Fibroblast of lung (primary cell): ENCODE data around the gene ALDH6A1. TPM values are rescaled to one million over a fixed set of nuclear protein-coding genes. Genes with fewer than 3 reads are reported as not detected.

Source experiments
- DNase-seq, 2 donors: peaks; one replicate each; pipeline versions ENCODE4 v3.0.0 to v3.0.0-alpha.2; 2010; ENCODE audit warnings: low read depth in 2 of 2
- H2AFZ ChIP-seq: 2 replicates; pipeline ENCODE4 v1.5.1; 2012; ENCODE audit warnings: low read length, control low read depth, inconsistent platforms
- H3K27ac ChIP-seq: 2 replicates; pipeline ENCODE4 v1.5.1; 2011; ENCODE audit warnings: low read length, control low read depth; ENCODE audit not compliant: insufficient read depth
- H3K27me3 ChIP-seq: 2 replicates; pipeline ENCODE4 v1.5.1; 2011; ENCODE audit warnings: mild to moderate bottlenecking, low read length; ENCODE audit not compliant: control insufficient read depth, insufficient read depth
- H3K36me3 ChIP-seq: 2 replicates; pipeline ENCODE4 v1.5.1; 2011; ENCODE audit warnings: low read length; ENCODE audit not compliant: control insufficient read depth, insufficient read depth
- H3K4me1 ChIP-seq: 2 replicates; pipeline ENCODE4 v1.5.1; 2011; ENCODE audit warnings: low read length; ENCODE audit not compliant: control insufficient read depth, insufficient read depth; ENCODE audit errors: extremely low read depth
- H3K4me2 ChIP-seq: 2 replicates; pipeline ENCODE4 v1.5.1; 2011; ENCODE audit warnings: low read length, control low read depth; ENCODE audit not compliant: insufficient read depth; ENCODE audit errors: extremely low read depth
- H3K4me3 ChIP-seq, 4 experiments: fragments of 200-600 bp in 1 of 4; sonication (generic) in 1 of 4; replicated peaks in 1 of 4; 2 replicates each; pipeline ENCODE4 v1.5.1; 2011 to 2016; ENCODE audit warnings: low read length in 4 of 4, low read depth in 3 of 4, mild to moderate bottlenecking in 3 of 4, control low read depth in 2 of 4, inconsistent platforms in 1 of 4, mixed read lengths in 1 of 4; ENCODE audit not compliant: insufficient read depth in 1 of 4; ENCODE audit errors: control extremely low read depth in 1 of 4
- H3K79me2 ChIP-seq: 2 replicates; pipeline ENCODE4 v1.5.1; 2012; ENCODE audit warnings: mild to moderate bottlenecking, low read length, inconsistent platforms; ENCODE audit not compliant: control insufficient read depth, insufficient read depth
- H3K9ac ChIP-seq: 2 replicates; pipeline ENCODE4 v1.5.1; 2011; ENCODE audit warnings: mild to moderate bottlenecking, low read length, control low read depth; ENCODE audit not compliant: insufficient read depth
- H3K9me3 ChIP-seq: 2 replicates; pipeline ENCODE4 v1.5.1; 2012; ENCODE audit warnings: low read depth, low read length; ENCODE audit not compliant: control insufficient read depth, insufficient read depth
- H4K20me1 ChIP-seq: 2 replicates; pipeline ENCODE4 v1.5.1; 2011; ENCODE audit warnings: low read length; ENCODE audit not compliant: control insufficient read depth, insufficient read depth; ENCODE audit errors: extremely low read depth
- CTCF ChIP-seq, 2 donors: IDR thresholded peaks in 1 of 2; conservative IDR thresholded peaks in 1 of 2; 1 replicate in 1 of 2; 2 replicates in 1 of 2; pipeline ENCODE4 v1.5.1; 2011 to 2012; ENCODE audit warnings: low read length in 2 of 2, control low read depth in 1 of 2, inconsistent platforms in 1 of 2, low read depth in 1 of 2, mild to moderate bottlenecking in 1 of 2
- EZH2 ChIP-seq: IDR thresholded peaks from 2 replicates; pipeline ENCODE4 v1.5.1; 2012; ENCODE audit warnings: low read length, control low read depth, mild to moderate bottlenecking; ENCODE audit errors: missing control alignments
- polyA plus RNA-seq, 2 donors: library from polyadenylated mRNA; depleted of rRNA in 1 of 2; stranded (reverse) in 1 of 2; unstranded in 1 of 2; fragments of >200 nt; gene quantifications; 2 replicates each; pipeline ENCODE4 v1.2.1, GENCODE V29; 2011 to 2012; ENCODE audit warnings: missing spikeins in 1 of 2
- total RNA-seq: library from RNA; depleted of rRNA; stranded (reverse); fragments of >200 nt; gene quantifications from 2 replicates; pipeline ENCODE4 v1.2.1, GENCODE V29; 2014

ALDH6A1 gene
- total and polyA plus RNA-seq, 2 donors (not counting 1 experiment from before 2014, with no cell fraction given), result 16.2 to 38.6 TPM

GRCh38 chr14:74034572-74034971 lies 49.7 kb downstream of the ALDH6A1 start:
- H3K4me3 ChIP-seq, result no peak overlapping the region
- H3K36me3 ChIP-seq, result no peaks in the 10 kb centered on the region
- H3K4me1 ChIP-seq, result no peaks in the 10 kb centered on the region
- H3K9me3 ChIP-seq, result no peaks in the 10 kb centered on the region
- H2AFZ ChIP-seq, result no peak overlapping the region
- no peaks in the 10 kb centered on the region for H4K20me1 ChIP-seq
- DNase-seq, result no peak
- no peak overlapping the region for H3K4me2 ChIP-seq
- TF ChIP-seq EZH2 (no peak), CTCF (conservative IDR thresholded peaks at IDR 0.05 in 1 of 2, IDR thresholded peaks at IDR 0.05 in 1 of 2; ENCODE audit: low read depth in 1 of 2, low read length in 2 of 2) (no peak)
- no peaks in the 10 kb centered on the region for H3K79me2 ChIP-seq
- no peaks in the 10 kb centered on the region for H3K27me3 ChIP-seq
- no peak overlapping the region for H3K9ac ChIP-seq
- no peak overlapping the region for H3K27ac ChIP-seq

- H3K4me1 ChIP-seq, result no peaks in the 10 kb centered on the region
- no peak overlapping the region for H3K27ac ChIP-seq
- H3K4me2 ChIP-seq, result no peak overlapping the region
- no peaks in the 10 kb centered on the region for H3K79me2 ChIP-seq
- DNase-seq, result no peak
- no peaks in the 10 kb centered on the region for H3K9me3 ChIP-seq
- no peaks in the 10 kb centered on the region for H4K20me1 ChIP-seq
- no peak for TF ChIP-seq EZH2
- TF ChIP-seq CTCF (conservative IDR thresholded peaks at IDR 0.05 in 1 of 2, IDR thresholded peaks at IDR 0.05 in 1 of 2; ENCODE audit: low read depth in 1 of 2, low read length in 2 of 2), result no peak
- H3K36me3 ChIP-seq, result no peaks in the 10 kb centered on the region
- no peak overlapping the region for H3K9ac ChIP-seq
- no peak overlapping the region for H2AFZ ChIP-seq
- no peaks in the 10 kb centered on the region for H3K27me3 ChIP-seq
- H3K4me3 ChIP-seq, result no peak overlapping the region
These were observed 55.1 kb downstream of the ALDH6A1 start for GRCh38 chr14:74029136-74029535.

DNA sequence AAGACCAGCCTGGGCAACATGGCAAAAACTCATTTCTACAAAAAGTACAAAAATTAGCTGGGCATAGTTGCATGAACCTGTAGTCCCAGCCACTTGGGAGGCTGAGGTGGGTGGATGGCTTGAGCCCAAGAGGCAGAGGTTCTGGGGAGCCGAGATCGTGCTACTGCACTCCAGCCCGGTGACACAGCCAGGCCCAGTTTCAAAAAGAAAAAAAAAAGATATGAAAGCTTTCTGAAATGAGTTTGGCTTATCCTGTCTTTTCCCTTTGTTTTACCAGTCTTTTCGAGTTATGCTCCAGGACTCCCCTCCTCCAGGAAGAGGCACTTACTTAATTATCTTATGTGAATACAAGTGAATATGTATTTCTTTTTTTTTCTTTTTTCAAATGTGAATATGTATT lies 61.9 kb downstream of the ALDH6A1 start:
- Histone ChIP-seq H3K9ac (no peak overlapping the region), H3K36me3 (no peaks in the 10 kb centered on the region), H3K27me3 (no peaks in the 10 kb centered on the region), H3K27ac (no peak overlapping the region), H3K4me1 (no peaks in the 10 kb centered on the region), H4K20me1 (no peaks in the 10 kb centered on the region), H3K4me2 (no peak overlapping the region), H2AFZ (no peak overlapping the region), H3K9me3 (no peaks in the 10 kb centered on the region), H3K79me2 (no peaks in the 10 kb centered on the region), H3K4me3 (no peak overlapping the region)
- TF ChIP-seq CTCF (conservative IDR thresholded peaks at IDR 0.05 in 1 of 2, IDR thresholded peaks at IDR 0.05 in 1 of 2; ENCODE audit: low read depth in 1 of 2, low read length in 2 of 2) (no peak), EZH2 (no peak)
- DNase-seq, result no peak
